Stimulated activated naive B cell treated with anti-CD40 and anti-IgM and Interleukin-4, amounts not matched to agents 10 μg/mL and 1 μg/mL and 100 μg/mL, for 72 hours (primary cell): ENCODE data around the gene TPO.
"Not testable (repeated sequence)": the region's sequence is repeated elsewhere in the genome, so short reads cannot be mapped to it uniquely, and the experiment has no call there.

Source experiments
- ATAC-seq, 2 donors: fragments of 150-1000 bp; cut with Tn5 transposase; replicated peaks; 2 replicates each; pipeline ENCODE4 v1.10.0; 2021; ENCODE audit warnings: moderate library complexity in 1 of 2
- DNase-seq: peaks from one replicate; pipeline ENCODE4 v3.0.0; 2021
- H3K27ac Mint-ChIP-seq: one replicate; pipeline ENCODE4 v1.8.0; 2022; ENCODE audit warnings: mild to moderate bottlenecking, mixed read lengths
- H3K27me3 Mint-ChIP-seq, 2 donors: one replicate each; pipeline ENCODE4 v1.8.0; 2022; ENCODE audit warnings: mixed read lengths in 2 of 2
- H3K36me3 Mint-ChIP-seq, 2 donors: one replicate each; pipeline ENCODE4 v1.8.0; 2022; ENCODE audit warnings: mixed read lengths in 2 of 2, mild to moderate bottlenecking in 1 of 2
- H3K4me1 Mint-ChIP-seq, 2 donors: one replicate each; pipeline ENCODE4 v1.8.0; 2022; ENCODE audit warnings: mixed read lengths in 2 of 2, mild to moderate bottlenecking in 1 of 2
- H3K4me3 Mint-ChIP-seq, 2 donors: one replicate each; pipeline ENCODE4 v1.8.0; 2022; ENCODE audit warnings: mild to moderate bottlenecking in 2 of 2, mixed read lengths in 2 of 2, moderate library complexity in 1 of 2
- H3K9me3 Mint-ChIP-seq, 2 donors: one replicate each; pipeline ENCODE4 v1.8.0; 2022; ENCODE audit warnings: mixed read lengths in 2 of 2, mild to moderate bottlenecking in 1 of 2

The TPO gene

DNA sequence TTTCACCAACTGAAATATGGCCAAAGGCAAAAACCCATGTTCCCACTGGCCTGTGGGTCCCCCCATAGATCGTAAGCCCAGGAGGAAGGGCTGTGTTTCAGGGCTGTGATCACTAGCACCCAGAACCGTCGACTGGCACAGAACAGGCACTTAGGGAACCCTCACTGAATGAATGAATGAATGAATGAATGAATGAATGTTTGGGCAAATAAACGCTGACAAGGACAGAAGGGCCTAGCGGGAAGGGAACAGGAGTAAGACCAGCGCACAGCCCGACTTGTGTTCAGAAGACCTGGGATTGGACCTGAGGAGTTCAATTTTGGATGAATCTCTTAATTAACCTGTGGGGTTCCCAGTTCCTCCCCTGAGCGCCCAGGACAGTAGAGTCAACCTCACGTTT is 76.2 kb downstream of the TPO start:
- no peak overlapping the region for H3K4me3 Mint-ChIP-seq
- no peaks in the 10 kb centered on the region for H3K36me3 Mint-ChIP-seq
- H3K9me3 Mint-ChIP-seq, result peaks cover 0 to 3% of the 10 kb centered on the region in 2 donors
- DNase-seq (no peak), ATAC-seq (no peak)
- H3K27ac Mint-ChIP-seq, result no peak overlapping the region
- peaks cover 7 to 12% of the 10 kb centered on the region in 2 donors for H3K27me3 Mint-ChIP-seq
- peaks cover 0 to 4% of the 10 kb centered on the region in 2 donors for H3K4me1 Mint-ChIP-seq

- H3K4me3 Mint-ChIP-seq, H3K9me3 Mint-ChIP-seq, H3K4me1 Mint-ChIP-seq, H3K36me3 Mint-ChIP-seq, ATAC-seq, H3K27ac Mint-ChIP-seq, DNase-seq: not testable (repeated sequence)
- peaks cover 7 to 11% of the 10 kb centered on the region in 2 donors for H3K27me3 Mint-ChIP-seq
Measured at GRCh38 chr2:1490381-1490780, 77.1 kb downstream of the TPO start.

DNA sequence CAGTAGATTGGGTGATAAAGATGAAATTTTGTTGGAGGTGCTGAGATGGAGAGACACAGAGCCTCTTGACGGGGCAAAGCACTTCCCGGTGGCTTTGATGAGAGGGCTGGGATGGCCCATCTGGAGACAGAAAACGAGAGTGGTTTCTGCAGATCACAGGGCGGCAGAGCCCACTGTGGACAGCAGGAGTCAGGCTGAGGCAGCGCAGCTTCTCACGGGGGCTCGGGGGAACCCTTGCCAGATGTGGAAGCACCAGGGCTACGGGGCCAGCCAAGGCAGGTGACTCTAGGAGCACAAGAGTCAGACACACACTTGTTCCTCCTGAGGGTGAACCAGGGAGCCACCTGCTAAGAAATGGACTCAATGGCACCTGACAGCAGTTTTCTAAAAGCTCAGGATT is 78.5 kb downstream of the TPO start:
- no peak for DNase-seq
- peaks cover 0 to 4% of the 10 kb centered on the region in 2 donors for H3K4me1 Mint-ChIP-seq
- H3K9me3 Mint-ChIP-seq, result peaks cover 0 to 3% of the 10 kb centered on the region in 2 donors
- no peak overlapping the region for H3K27ac Mint-ChIP-seq
- ATAC-seq, result no peak
- no peaks in the 10 kb centered on the region for H3K36me3 Mint-ChIP-seq
- no peak overlapping the region for H3K4me3 Mint-ChIP-seq
- H3K27me3 Mint-ChIP-seq, result peaks cover 2 to 7% of the 10 kb centered on the region in 2 donors

- H3K9me3 Mint-ChIP-seq, H3K36me3 Mint-ChIP-seq, H3K4me1 Mint-ChIP-seq, H3K27ac Mint-ChIP-seq, H3K27me3 Mint-ChIP-seq, DNase-seq, ATAC-seq, H3K4me3 Mint-ChIP-seq: not testable (repeated sequence)
Measured at GRCh38 chr2:1492231-1492630, 79.0 kb downstream of the TPO start.

DNA sequence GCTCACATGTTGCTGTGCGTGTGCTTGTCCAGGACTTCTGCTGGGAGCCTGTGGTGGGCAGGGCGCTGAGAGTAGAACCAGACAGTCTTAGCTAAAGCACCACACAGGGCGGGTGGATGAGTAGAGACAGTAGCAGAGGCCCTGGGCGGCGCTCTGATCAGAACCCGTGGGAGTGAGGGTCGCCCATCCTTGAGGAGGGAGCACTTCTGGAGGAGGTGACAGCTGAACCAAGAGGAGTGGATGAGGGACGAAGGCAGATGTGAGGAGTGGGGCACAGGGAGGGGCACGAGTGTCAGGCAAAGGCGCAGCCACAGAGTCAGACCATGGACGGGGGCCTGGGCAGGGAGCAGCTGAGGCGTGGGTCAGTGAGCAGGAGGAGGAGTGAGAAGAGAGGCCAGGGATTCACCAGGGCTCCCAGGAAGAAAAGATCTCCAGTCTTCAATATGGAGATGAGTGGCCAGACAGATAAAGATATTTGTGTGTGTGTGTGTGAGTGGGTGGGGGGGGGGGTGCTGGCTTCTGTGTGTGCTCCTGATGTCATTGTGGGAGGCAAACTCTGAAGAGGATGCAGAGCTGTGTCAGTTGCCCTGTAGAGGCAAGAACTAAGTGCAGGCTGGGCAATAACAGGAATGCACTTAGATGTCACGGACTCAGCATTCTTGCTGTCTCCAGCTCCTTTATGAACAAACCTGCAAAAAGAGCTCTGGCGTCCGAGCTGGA is 79.6 kb downstream of the TPO start:
- H3K36me3 Mint-ChIP-seq, result no peaks in the 10 kb centered on the region
- peak overlapping the region; percentile 26 for H3K27ac Mint-ChIP-seq
- peaks cover 0 to 3% of the 10 kb centered on the region in 2 donors for H3K9me3 Mint-ChIP-seq
- H3K4me1 Mint-ChIP-seq, result peaks cover 0 to 4% of the 10 kb centered on the region in 2 donors
- ATAC-seq (no peak), DNase-seq (no peak)
- peaks cover 6 to 7% of the 10 kb centered on the region in 2 donors for H3K27me3 Mint-ChIP-seq
- H3K4me3 Mint-ChIP-seq, result no peak overlapping the region

DNA sequence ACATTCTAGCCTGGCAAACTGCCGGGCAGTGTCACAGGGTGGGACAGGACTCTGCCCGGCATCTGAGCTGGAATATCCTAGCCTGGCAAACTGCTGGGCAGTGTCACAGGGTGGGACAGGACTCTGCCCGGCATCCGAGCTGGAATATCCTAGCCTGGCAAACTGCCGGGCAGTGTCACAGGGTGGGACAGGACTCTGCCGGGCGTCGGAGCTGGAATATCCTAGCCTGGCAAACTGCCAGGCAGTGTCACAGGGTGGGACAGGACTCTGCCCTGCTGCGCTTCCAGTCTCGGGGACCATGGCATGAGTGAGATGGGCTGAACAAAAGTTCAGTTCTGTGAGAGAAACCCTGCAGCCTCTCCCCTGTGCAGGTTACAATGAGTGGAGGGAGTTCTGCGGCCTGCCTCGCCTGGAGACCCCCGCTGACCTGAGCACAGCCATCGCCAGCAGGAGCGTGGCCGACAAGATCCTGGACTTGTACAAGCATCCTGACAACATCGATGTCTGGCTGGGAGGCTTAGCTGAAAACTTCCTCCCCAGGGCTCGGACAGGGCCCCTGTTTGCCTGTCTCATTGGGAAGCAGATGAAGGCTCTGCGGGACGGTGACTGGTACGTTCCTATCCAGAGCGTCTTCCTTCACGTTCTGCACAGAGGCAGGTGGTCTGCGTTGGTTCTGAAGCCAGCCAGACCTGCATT is 80.3 kb downstream of the TPO start:
- peaks cover 6 to 7% of the 10 kb centered on the region in 2 donors for H3K27me3 Mint-ChIP-seq
- peaks cover 0 to 4% of the 10 kb centered on the region in 2 donors for H3K4me1 Mint-ChIP-seq
- H3K9me3 Mint-ChIP-seq, result peaks cover 0 to 3% of the 10 kb centered on the region in 2 donors
- H3K4me3 Mint-ChIP-seq, result no peak overlapping the region
- ATAC-seq (no peak), DNase-seq (no peak)
- no peak overlapping the region for H3K27ac Mint-ChIP-seq
- H3K36me3 Mint-ChIP-seq, result no peaks in the 10 kb centered on the region

DNA sequence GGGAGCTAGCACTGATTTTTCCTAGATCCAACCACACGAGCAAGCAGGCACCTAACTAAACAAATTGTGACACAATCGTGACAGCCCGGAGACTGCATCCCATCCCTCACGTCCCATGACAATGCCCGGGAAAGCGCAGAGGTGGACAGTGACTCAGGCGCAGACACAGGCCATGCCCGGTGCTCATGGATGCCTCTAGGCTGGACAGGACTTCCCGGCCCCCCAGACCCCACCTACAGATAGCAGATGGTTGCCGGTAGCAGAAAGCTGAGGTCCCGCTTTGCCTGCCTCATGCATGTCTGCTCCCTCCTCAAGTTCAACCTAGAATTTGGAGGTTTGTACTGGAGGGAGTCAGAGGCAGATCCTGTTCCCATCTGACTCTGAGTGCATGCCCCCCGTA is 81.0 kb downstream of the TPO start:
- Mint-ChIP-seq H3K27ac (no peak overlapping the region), H3K27me3 (peaks cover 6 to 7% of the 10 kb centered on the region in 2 donors), H3K36me3 (no peaks in the 10 kb centered on the region), H3K4me3 (no peak overlapping the region), H3K4me1 (peaks cover 0 to 4% of the 10 kb centered on the region in 2 donors), H3K9me3 (peaks cover 0 to 3% of the 10 kb centered on the region in 2 donors)
- ATAC-seq (no peak), DNase-seq (no peak)

DNA sequence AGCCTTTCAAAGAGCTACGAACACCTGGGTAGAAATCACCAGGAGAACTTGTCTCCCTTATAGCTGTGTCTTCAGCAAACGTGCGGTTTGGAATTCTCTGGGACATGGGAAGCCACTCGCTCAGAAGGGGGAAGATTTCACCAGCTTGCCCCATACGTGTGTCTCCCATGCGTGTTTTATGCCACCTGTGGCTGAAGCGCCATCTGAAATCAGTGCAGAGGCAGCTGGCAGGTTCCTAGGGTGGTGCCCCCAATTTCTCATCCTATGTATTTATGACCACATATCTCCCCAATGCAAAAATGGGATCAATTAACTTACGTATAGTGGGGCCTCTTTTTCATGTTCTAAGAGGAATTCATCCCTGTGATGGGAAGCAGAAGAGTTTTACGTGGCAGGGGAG is 81.6 kb downstream of the TPO start:
- no peak overlapping the region for H3K27ac Mint-ChIP-seq
- DNase-seq (no peak), ATAC-seq (no peak)
- peaks cover 0 to 4% of the 10 kb centered on the region in 2 donors for H3K4me1 Mint-ChIP-seq
- peaks cover 6 to 7% of the 10 kb centered on the region in 2 donors for H3K27me3 Mint-ChIP-seq
- no peak overlapping the region for H3K4me3 Mint-ChIP-seq
- H3K9me3 Mint-ChIP-seq, result no peaks in the 10 kb centered on the region
- no peaks in the 10 kb centered on the region for H3K36me3 Mint-ChIP-seq

- Mint-ChIP-seq H3K27me3 (peaks cover 6 to 7% of the 10 kb centered on the region in 2 donors), H3K9me3 (no peaks in the 10 kb centered on the region), H3K36me3 (no peaks in the 10 kb centered on the region), H3K4me1 (peaks cover 0 to 4% of the 10 kb centered on the region in 2 donors), H3K4me3 (no peak overlapping the region), H3K27ac (no peak overlapping the region)
- DNase-seq (no peak), ATAC-seq (no peak)
Measured at GRCh38 chr2:1495676-1496358, 82.6 kb downstream of the TPO start.

GRCh38 chr2:1496359-1496821 is 83.1 kb downstream of the TPO start:
- no peak overlapping the region for H3K4me3 Mint-ChIP-seq
- peaks cover 6 to 7% of the 10 kb centered on the region in 2 donors for H3K27me3 Mint-ChIP-seq
- no peak overlapping the region for H3K27ac Mint-ChIP-seq
- no peak for ATAC-seq
- H3K4me1 Mint-ChIP-seq, result peaks cover 0 to 4% of the 10 kb centered on the region in 2 donors
- no peak for DNase-seq
- H3K36me3 Mint-ChIP-seq, result no peaks in the 10 kb centered on the region
- no peaks in the 10 kb centered on the region for H3K9me3 Mint-ChIP-seq

DNA sequence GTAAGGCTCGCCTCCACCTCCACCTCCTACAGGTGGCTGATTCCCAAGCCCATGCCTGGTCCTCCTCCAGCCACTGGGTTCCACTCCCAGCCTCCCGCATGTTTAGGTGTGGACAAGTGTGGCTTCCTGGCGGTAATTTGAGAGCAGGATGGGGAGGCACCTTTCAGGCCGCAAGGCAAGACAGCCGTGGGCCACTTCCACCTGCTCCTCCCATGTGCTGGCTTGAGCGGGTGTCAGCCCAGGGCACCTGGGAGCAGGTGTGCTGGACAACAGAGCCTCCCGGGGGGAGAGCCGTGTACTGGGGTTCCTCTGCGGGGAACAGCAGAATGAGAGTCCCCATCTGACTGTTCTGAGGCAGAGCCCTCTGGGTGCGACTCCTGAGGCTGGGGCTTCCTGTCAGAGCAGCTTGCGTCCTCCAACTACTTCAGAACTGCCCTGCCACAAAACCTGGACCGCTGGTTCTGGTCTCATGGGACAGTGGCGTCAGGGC is 83.9 kb downstream of the TPO start:
- Mint-ChIP-seq H3K4me1 (peaks cover 0 to 4% of the 10 kb centered on the region in 2 donors), H3K36me3 (no peaks in the 10 kb centered on the region), H3K27me3 (peaks cover 6 to 7% of the 10 kb centered on the region in 2 donors), H3K4me3 (no peak overlapping the region), H3K27ac (no peak overlapping the region), H3K9me3 (no peaks in the 10 kb centered on the region)
- ATAC-seq (no peak), DNase-seq (no peak)

GRCh38 chr2:1498176-1498575 is 84.9 kb downstream of the TPO start:
- H3K27ac Mint-ChIP-seq, result no peak overlapping the region
- peaks cover 0 to 6% of the 10 kb centered on the region in 2 donors for H3K27me3 Mint-ChIP-seq
- ATAC-seq, result no peak
- DNase-seq, result no peak
- H3K36me3 Mint-ChIP-seq, result no peaks in the 10 kb centered on the region
- H3K4me1 Mint-ChIP-seq, result no peaks in the 10 kb centered on the region
- H3K9me3 Mint-ChIP-seq, result no peaks in the 10 kb centered on the region
- H3K4me3 Mint-ChIP-seq, result no peak overlapping the region

- no peak for DNase-seq
- no peaks in the 10 kb centered on the region for H3K4me1 Mint-ChIP-seq
- ATAC-seq, result no peak
- no peaks in the 10 kb centered on the region for H3K9me3 Mint-ChIP-seq
- no peak overlapping the region for H3K4me3 Mint-ChIP-seq
- H3K27me3 Mint-ChIP-seq, result peaks cover 0 to 6% of the 10 kb centered on the region in 2 donors
- no peak overlapping the region for H3K27ac Mint-ChIP-seq
- H3K36me3 Mint-ChIP-seq, result no peaks in the 10 kb centered on the region
Measured at GRCh38 chr2:1499033-1499795, 86.0 kb downstream of the TPO start.
